OCI-LY7 (cell line): ENCODE measurements around the gene SMTNL1.

Experiments used
- EZH2phosphoT487 ChIP-seq: fragments of 200-600 bp; sonication (generic); IDR thresholded peaks from 2 replicates; pipeline ENCODE4 v1.6.1; 2018; ENCODE audit warnings: low read depth, borderline replicate concordance, mild to moderate bottlenecking, mixed run types, antibody characterized with exemption, low read length, moderate library complexity, mixed read lengths
- TF ChIP-seq, protein P1 (sequence below): fragments of 200-600 bp; sonication (generic); conservative IDR thresholded peaks from 2 replicates; pipeline ENCODE4 v1.5.1; 2014; ENCODE audit warnings: mild to moderate bottlenecking, antibody characterized with exemption, low read length, moderate library complexity, mixed read lengths

DNA sequence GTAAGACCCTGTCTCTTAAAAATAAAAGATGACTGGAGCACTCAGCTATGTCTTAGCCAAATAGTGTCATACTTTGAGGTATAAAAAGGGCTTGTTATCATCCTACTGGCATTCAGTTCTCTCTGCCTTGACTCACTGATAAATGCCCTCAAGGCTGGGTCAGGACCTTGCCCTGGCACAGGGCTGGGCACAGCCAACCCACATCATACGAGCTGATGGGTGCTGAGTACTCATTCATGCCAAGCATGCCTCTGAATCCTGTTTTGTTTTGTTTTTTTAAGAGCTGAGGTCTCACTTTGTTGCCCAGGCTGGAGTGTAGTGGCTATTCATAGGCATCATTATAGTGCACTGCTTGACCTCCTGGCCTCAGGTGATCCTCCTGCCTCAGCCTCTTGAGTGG, 1.9 kb downstream of the SMTNL1 start:
- TF ChIP-seq, protein P1, sequence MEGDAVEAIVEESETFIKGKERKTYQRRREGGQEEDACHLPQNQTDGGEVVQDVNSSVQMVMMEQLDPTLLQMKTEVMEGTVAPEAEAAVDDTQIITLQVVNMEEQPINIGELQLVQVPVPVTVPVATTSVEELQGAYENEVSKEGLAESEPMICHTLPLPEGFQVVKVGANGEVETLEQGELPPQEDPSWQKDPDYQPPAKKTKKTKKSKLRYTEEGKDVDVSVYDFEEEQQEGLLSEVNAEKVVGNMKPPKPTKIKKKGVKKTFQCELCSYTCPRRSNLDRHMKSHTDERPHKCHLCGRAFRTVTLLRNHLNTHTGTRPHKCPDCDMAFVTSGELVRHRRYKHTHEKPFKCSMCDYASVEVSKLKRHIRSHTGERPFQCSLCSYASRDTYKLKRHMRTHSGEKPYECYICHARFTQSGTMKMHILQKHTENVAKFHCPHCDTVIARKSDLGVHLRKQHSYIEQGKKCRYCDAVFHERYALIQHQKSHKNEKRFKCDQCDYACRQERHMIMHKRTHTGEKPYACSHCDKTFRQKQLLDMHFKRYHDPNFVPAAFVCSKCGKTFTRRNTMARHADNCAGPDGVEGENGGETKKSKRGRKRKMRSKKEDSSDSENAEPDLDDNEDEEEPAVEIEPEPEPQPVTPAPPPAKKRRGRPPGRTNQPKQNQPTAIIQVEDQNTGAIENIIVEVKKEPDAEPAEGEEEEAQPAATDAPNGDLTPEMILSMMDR: no peak
- no peak for TF ChIP-seq EZH2phosphoT487
